GM19372 (cell line): ENCODE data around the gene ZNF639.
"Not testable (repeated sequence)": the region's sequence is repeated elsewhere in the genome, so short reads cannot be mapped to it uniquely, and the experiment has no call there.

Experiments used
- ATAC-seq: cut with Tn5 transposase; IDR thresholded peaks from one replicate; pipeline ENCODE4 v1.9.1; 2021; ENCODE audit warnings: mild to moderate bottlenecking, low read depth, moderate library complexity; ENCODE audit not compliant: unreplicated experiment

ZNF639 gene, protein sequence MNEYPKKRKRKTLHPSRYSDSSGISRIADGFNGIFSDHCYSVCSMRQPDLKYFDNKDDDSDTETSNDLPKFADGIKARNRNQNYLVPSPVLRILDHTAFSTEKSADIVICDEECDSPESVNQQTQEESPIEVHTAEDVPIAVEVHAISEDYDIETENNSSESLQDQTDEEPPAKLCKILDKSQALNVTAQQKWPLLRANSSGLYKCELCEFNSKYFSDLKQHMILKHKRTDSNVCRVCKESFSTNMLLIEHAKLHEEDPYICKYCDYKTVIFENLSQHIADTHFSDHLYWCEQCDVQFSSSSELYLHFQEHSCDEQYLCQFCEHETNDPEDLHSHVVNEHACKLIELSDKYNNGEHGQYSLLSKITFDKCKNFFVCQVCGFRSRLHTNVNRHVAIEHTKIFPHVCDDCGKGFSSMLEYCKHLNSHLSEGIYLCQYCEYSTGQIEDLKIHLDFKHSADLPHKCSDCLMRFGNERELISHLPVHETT

DNA sequence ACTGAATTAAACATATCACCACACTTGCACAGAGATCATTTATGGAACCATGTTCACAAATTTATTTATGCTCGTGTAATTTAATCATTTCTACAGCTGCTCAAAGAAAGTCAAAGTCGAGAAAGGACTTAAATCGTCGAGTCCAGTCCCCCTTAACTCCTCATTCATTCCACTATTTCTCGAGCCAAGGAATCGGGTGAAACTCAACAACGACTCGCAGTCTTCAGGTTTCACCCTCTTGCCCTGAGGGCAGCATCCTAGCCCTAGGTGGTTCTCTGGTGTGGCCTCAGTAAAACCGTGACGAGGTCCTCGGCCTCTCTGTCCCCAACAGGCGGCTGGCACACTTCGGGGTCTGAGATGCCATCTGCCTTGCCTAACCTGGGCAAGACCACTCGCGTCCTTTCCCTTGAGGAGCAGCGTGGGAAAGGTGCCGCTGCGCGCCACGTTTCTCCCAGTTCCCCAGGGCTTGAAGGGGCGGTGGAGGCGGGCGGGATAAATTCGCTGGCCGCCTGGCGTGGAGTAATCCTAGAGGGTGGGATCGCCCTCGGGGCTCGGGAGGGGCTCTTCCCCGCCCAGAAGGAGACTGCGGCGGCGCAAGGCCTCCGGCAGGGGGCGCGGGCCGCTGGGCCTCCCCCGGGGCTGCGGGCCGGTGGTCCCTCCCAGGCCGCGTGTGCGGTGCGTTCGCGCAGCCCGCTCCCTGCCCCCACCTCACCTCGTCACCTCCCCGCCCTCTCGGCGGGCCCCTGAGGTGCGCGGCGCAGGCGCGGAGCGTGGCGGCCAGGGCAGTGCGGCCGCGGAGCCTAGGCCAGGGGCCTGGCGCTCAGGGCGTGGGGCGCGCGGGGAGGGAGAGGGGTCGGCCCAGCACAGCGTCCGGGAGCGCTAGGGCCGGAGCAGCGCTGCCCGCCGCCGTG is at the start of gene ZNF639:
Gene ZNF639 (plus strand): TSS at position 746 of the 911 bp plus-strand sequence. CDS start 5,263 bp downstream, outside the sequence.
- peak; percentile 67 for ATAC-seq

- not testable (repeated sequence) for ATAC-seq
These were observed 48.4 kb upstream of the ZNF639 start for GRCh38 chr3:179274434-179274833.

DNA sequence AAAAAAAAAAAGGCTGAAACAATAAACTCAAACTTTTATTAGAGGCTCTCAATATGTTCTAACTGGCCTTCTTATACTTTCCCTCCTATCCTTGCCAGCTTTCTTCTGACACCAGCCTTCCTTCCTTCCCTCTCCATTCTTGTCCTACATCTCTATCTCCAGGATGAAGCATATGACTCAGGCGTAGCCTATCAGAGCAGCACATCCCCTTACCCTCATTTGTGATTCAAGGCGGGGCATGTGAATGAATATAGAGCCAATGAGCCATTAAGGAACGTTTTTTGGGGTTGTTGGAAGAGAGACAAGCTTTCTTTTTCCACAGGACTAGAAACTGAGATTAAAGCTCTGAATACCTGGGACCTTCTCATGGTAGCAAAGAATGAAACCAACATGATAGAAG is 46.8 kb upstream of the ZNF639 start:
- ATAC-seq = no peak

DNA sequence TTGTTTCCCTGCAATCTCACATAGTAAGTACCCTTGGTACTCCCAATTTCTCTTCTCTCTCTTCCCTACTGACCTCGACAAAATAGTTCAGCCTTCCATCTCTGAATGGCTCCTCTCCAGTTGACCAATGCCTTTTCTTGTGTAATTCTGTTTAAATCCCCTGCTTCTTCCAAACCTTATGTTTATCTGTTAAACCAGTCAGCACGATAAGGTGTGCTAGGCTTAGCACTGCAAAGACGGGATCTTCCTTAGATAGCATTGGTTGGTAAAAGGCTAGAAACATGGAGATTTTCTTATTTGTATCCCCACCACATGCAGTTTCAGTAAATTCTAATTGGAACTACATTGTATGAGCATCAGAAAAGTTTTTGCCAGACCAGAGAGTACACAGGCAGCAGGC is 46.1 kb upstream of the ZNF639 start:
- no peak for ATAC-seq

GRCh38 chr3:179278151-179278550 is 44.7 kb upstream of the ZNF639 start:
- no peak for ATAC-seq

DNA sequence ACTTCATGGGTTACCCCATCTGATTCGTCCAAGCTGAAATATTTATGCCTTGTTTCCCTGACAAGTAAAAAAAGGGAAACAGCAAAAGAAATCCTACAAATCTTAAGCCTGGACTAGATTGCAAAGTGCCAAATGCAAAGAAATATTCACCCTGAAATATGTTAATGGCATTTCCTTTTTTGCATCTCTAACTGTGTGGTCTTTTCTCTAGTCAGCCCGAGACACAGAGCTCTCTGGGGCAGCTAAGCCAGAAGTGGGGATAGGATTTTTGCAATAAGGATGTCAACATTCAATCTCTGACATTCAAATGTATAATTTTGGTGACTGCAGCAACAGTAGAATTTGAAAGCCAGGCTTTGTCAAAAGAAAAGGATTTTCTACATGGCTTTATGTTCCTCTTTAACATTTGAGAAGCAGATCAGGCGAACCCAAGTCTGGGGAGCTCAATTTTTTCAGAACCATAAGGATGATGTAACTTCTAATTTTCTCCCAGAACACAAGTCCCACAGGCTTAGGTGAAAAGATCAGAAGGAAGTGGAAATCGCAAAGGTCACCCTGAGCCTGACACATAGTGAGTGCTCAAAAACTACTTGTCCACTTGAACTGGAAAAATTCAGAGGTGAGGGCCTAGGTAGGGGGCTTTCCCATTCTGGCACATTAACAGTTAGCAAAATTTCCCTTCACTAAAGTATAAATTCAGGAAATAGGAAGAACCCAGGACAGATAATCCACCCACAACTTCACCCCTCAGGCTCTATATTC is 43.7 kb upstream of the ZNF639 start:
- no peak for ATAC-seq

- ATAC-seq = no peak
These were observed 43.0 kb upstream of the ZNF639 start for GRCh38 chr3:179279837-179280236.

DNA sequence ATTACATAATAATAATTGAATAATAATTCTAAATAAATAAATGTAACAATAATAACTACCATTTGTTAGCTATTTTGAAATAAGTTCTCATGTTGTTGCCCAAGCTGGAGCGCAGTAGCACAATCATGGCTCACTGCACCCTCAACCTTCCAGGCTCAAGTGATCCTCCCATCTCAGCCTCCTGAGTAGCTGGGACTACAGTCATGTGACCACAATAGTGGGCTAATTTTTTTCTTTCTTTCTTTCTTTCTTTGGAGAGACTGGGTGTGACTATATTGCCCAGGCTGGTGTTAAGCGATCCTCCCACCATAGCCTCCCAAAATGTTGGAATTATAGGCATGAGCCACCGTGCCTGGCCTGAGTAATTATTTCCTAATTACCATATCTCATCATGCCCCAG is 41.0 kb upstream of the ZNF639 start:
- ATAC-seq = no peak

DNA sequence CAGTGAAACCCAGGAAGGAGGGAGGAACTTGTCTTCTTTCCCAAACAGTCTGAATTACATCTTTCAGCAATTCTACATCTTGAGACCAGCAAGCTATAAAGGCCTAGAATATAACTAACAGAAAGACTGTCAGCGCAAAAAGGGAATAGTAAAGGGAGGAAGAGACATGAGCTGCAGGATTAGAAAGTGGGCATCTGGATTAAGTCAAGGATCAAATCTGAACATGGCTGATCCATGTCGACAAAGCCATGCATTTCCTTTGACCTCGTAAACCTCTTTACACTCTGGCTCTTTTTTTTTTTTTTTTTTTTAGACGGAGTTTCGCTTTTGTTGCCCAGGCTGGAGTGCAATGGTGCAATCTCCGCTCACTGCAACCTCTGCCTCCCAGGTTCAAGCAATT is 36.5 kb upstream of the ZNF639 start:
- ATAC-seq = no peak

GRCh38 chr3:179288845-179289244 is 34.0 kb upstream of the ZNF639 start:
- ATAC-seq = no peak

DNA sequence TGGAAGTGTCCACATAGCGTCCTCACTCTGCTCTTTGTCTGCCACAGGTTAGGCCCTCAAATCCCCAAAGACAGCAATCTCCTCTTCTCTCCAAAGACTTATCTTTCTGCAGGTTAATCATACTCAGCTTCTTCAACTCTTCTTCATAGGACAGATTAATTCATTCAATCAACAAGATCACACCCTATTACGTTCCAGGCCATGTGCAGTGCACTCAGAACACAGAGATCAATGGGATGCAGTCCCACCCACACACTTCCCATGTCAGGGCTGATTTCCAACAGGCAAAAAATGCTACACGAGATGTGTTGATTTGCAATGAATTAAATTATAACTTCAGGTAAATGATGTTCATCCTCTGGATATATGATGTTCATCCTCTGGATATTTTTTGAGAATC is 33.5 kb upstream of the ZNF639 start:
- ATAC-seq = no peak

DNA sequence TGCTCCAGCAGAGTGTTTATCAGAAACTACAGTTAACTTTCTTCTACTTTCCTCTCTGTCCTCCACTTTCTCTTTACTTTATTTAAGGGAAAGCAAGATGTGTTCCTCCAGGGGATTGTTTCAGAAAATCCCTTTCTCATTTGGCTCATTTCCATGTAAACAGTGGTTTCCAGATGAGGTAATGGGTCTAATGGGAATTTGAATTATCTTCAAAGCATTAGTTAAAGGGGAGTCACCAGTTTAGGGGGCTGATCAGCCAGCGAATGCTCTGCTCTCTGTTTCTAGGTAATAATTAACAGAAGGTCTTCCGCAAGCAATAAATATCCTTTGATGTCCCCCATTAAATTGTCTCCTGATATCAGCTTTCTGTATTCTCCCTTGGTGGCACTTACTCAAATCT is 30.4 kb upstream of the ZNF639 start:
- ATAC-seq = no peak

DNA sequence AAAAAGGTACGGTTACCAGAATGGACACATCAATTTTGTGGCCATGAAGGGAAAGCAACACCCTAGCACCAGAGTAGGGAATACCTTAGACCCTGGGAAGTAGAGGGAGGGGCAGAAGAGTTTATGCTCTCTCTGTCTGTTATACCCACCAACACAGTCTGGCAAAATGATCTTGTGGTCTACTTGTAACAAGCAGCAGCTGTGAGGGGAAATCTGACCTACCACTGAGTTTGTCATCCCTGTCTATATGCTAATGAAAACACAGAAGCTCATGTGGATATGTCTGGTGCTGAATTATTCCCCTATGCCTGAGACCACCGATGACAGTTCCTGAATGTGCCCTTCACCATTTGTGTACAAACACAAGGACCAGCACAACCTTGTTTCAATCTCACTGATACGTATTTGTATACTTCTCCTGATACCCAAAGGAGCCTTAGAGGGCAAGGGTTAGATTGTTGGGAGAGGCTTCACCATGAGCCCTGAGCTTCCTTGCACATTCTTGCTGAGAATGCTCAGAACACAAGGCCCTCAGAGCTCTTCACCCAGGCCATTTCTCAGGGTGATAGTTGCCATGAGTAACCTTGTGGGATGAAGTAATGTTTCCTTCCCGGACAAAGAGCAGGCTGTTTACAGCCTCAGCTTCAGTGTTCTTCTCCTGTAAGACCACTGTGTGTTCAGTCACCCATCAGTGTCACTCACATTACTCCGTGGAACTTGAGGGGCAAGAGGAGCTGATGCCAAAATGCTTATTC is 24.7 kb upstream of the ZNF639 start:
- no peak for ATAC-seq

- no peak for ATAC-seq
These were observed 23.5 kb upstream of the ZNF639 start for GRCh38 chr3:179299316-179299715.

- ATAC-seq = no peak
These were observed 22.7 kb upstream of the ZNF639 start for GRCh38 chr3:179299999-179300613.

GRCh38 chr3:179301645-179302044 is 21.2 kb upstream of the ZNF639 start:
- no peak for ATAC-seq

- no peak for ATAC-seq
These were observed 20.7 kb upstream of the ZNF639 start for GRCh38 chr3:179302111-179302510.

- ATAC-seq = no peak
These were observed 18.2 kb upstream of the ZNF639 start for GRCh38 chr3:179304605-179305004.

DNA sequence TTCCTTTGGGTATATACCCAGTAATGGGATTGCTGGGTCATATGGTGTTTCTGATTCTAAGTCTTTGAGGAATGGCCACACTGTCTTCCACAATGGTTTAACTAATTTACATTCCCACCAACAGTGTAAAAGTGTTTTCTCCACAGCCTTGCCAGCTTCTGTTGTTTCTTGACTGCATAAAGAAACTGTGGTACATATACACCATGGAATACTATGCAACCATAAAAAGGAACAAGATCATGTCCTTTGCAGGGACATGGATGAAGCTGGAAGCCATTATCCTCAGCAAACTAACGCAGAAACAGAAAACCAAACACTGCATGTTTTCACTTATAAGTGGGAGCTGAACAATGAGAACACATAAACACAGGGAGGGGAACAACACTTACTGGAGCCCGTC is 15.5 kb upstream of the ZNF639 start:
- ATAC-seq = not testable (repeated sequence)
